Heart left ventricle (tissue), 13 donors: ENCODE measurements around the gene GTF2A1.

ENCODE experiments used
- CTCF ChIP-seq, 12 donors: fragments of 200-600 bp; sonication (generic) in 4 of 12; IDR thresholded peaks; one replicate each; pipeline versions ENCODE4 v1.5.0 to v1.8.0; 2018 to 2022; ENCODE audit warnings: antibody characterized with exemption in 12 of 12, mild to moderate bottlenecking in 5 of 12
- POLR2A ChIP-seq, 2 donors: fragments of 450-650 bp; IDR thresholded peaks; one replicate each; pipeline ENCODE4 v1.6.1; 2017; ENCODE audit warnings: antibody characterized with exemption in 2 of 2, mild to moderate bottlenecking in 2 of 2, moderate library complexity in 2 of 2
- donor health status: ischemic (EF 13 %, LVEDD 7.1; RV severe dilation, severe dysfunction).
- donor health status: DM: no; HTN: yes; CAD: no.
- donor health status: DM: no; HTN: no; CAD: no.
- donor health status: ischemic (EF 25% LVEDD 6.9; RV normal size, moderate dysfunction).
- donor health status: ischemic (EF 25% LVEDD 5.7; RV mildly dilated, moderate dysfunction).
- donor health status: ischemic (EF 35%, LVEDD 5.7; RV mildly dilated, moderate dysfunction).
- donor health status: nonischemic (EF 11% LVEDD 7.7; RV severe dilation, severe dysfunction).
- donor health status: DM: yes; HTN: yes; CAD: no.
- donor health status: PGD.
- donor health status: ischemic (EF 29% LVEDD 5.4; RV normal size, mild dysfunction).
- donor health status: nonischemic (EF 23%, LVEDD 6.1; RV moderate dilation, normal function).

DNA sequence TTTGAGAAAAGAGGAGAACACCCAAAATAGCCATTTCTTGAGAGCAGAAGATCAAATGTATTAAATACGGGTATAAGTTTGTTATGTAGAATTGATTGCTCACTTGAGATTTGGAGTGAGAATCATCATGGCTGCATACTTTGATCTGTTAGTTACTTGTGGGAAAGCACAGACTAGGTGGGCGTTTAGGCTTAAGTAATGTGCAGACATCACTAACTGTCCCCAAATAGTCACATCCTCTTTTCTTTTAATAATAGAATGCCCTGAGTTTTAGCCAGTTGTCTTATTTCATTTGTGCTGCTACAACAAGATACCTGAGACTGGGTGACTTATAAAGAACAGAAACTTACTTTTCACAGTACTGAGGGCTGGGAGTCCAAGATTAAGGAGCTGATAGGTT is 14.3 kb upstream of the GTF2A1 start:
- TF ChIP-seq CTCF (IDR thresholded peaks at IDR 0.05): no peak
- TF ChIP-seq POLR2A (IDR thresholded peaks at IDR 0.05): no peak
